Keratinocyte (primary cell): Measurements from ENCODE around the gene RASGEF1C. TPM values are rescaled to one million over a fixed set of nuclear protein-coding genes. Genes with fewer than 3 reads are reported as not detected.
A peak's percentile ranks its signal among the peaks of the same experiment; 100 is the strongest.

Experiments used
- DNase-seq: peaks from one replicate; pipeline ENCODE4 v3.0.0-alpha.2; 2011; ENCODE audit warnings: low read depth, missing footprints, low spot score
- FAIRE-seq: peaks from 2 replicates; lab custom pipeline; 2011; peaks lifted over from hg19 to GRCh38; lab: Jason Lieb, UNC
- H2AFZ ChIP-seq: 2 replicates; pipeline ENCODE4 v1.6.0; 2012; ENCODE audit warnings: low read length, control low read depth, inconsistent platforms; ENCODE audit not compliant: control insufficient read depth
- H3K27ac ChIP-seq: 2 replicates; pipeline ENCODE4 v1.5.1; 2011; ENCODE audit warnings: low read length; ENCODE audit not compliant: control insufficient read depth, insufficient read depth
- H3K27me3 ChIP-seq: 3 replicates; pipeline ENCODE4 v1.6.0; 2011; ENCODE audit warnings: low read length; ENCODE audit not compliant: control insufficient read depth, insufficient read depth; ENCODE audit errors: extremely low read depth
- H3K36me3 ChIP-seq, 2 experiments: 2 replicates in 1 of 2; 3 replicates in 1 of 2; pipeline ENCODE4 v1.5.1; 2011; ENCODE audit warnings: low read length in 2 of 2, mild to moderate bottlenecking in 1 of 2; ENCODE audit not compliant: control insufficient read depth in 2 of 2, insufficient read depth in 2 of 2; ENCODE audit errors: extremely low read depth in 1 of 2
- H3K4me1 ChIP-seq: 3 replicates; pipeline ENCODE4 v1.5.1; 2011; ENCODE audit warnings: low read length; ENCODE audit not compliant: control insufficient read depth, insufficient read depth; ENCODE audit errors: extremely low read depth
- H3K4me2 ChIP-seq: 3 replicates; pipeline ENCODE4 v1.6.0; 2011; ENCODE audit warnings: low read depth, low read length; ENCODE audit not compliant: control insufficient read depth, insufficient read depth; ENCODE audit errors: extremely low read depth
- H3K4me3 ChIP-seq, 3 experiments: fragments of 200-600 bp in 1 of 3; sonication (generic) in 1 of 3; 2 replicates in 2 of 3; 3 replicates in 1 of 3; pipeline ENCODE4 v1.5.1; 2011 to 2016; ENCODE audit warnings: low read length in 3 of 3, mild to moderate bottlenecking in 3 of 3, control low read depth in 2 of 3, inconsistent platforms in 1 of 3, low read depth in 1 of 3, mixed read lengths in 1 of 3, mixed run types in 1 of 3, moderate library complexity in 1 of 3; ENCODE audit not compliant: control insufficient read depth in 2 of 3, insufficient read depth in 2 of 3; ENCODE audit errors: extremely low read depth in 1 of 3
- H3K79me2 ChIP-seq: 2 replicates; pipeline ENCODE4 v1.6.0; 2012; ENCODE audit warnings: low read length; ENCODE audit not compliant: control insufficient read depth, insufficient read depth
- H3K9ac ChIP-seq: 3 replicates; pipeline ENCODE4 v1.6.0; 2011; ENCODE audit warnings: low read length; ENCODE audit not compliant: control insufficient read depth, insufficient read depth; ENCODE audit errors: extremely low read depth
- H3K9me1 ChIP-seq: 3 replicates; pipeline ENCODE4 v1.6.0; 2011; ENCODE audit warnings: low read length; ENCODE audit not compliant: control insufficient read depth, insufficient read depth; ENCODE audit errors: extremely low read depth
- H3K9me3 ChIP-seq: 2 replicates; pipeline ENCODE4 v1.5.1; 2012; ENCODE audit warnings: low read depth, low read length; ENCODE audit not compliant: control insufficient read depth
- H4K20me1 ChIP-seq: 3 replicates; pipeline ENCODE4 v1.6.0; 2011; ENCODE audit warnings: low read length; ENCODE audit not compliant: control insufficient read depth, insufficient read depth; ENCODE audit errors: extremely low read depth
- EZH2 ChIP-seq: IDR thresholded peaks from one replicate; pipeline ENCODE4 v1.6.1; 2012; ENCODE audit warnings: inconsistent platforms, mild to moderate bottlenecking, low read length, moderate library complexity
- dilution Hi-C: fragments of 300-500 bp; cut with MboI; formaldehyde crosslinking; loops from one replicate; pipeline ENCODE4 v1.7.0; 2020; ENCODE audit warnings: low sequenced_read_pairs; ENCODE audit not compliant: extremely low pct_ligation_motif_present
- polyA plus RNA-seq, 5 experiments: library from polyadenylated mRNA; depleted of rRNA in 3 of 5; stranded (reverse) in 3 of 5; stranded (forward) in 1 of 5; unstranded in 1 of 5; fragments of >200 nt; gene quantifications; 1 replicate in 1 of 5; 2 replicates in 3 of 5; 3 replicates in 1 of 5; pipeline versions ENCODE4 v1.2.1 to v1.2.3, GENCODE V29; 2011 to 2012; ENCODE audit warnings: missing spikeins in 2 of 5, low read depth in 1 of 5, low replicate concordance in 1 of 5
- TF ChIP-seq, protein P1 (sequence below), 3 experiments: IDR thresholded peaks in 1 of 3; conservative IDR thresholded peaks in 1 of 3; optimal IDR thresholded peaks in 1 of 3; 2 replicates in 2 of 3; 3 replicates in 1 of 3; pipeline versions ENCODE3 to v1.5.1; 2011; ENCODE audit warnings: low read length in 3 of 3, mild to moderate bottlenecking in 3 of 3, moderate library complexity in 2 of 3, control low read depth in 1 of 3, inconsistent platforms in 1 of 3; ENCODE audit not compliant: insufficient read depth in 2 of 3; ENCODE audit errors: extremely low read depth in 1 of 3

The RASGEF1C gene
- polyA plus RNA-seq, 1 donor (not counting 4 experiments of a cell fraction or from before 2014, with no cell fraction given) = not detected

DNA sequence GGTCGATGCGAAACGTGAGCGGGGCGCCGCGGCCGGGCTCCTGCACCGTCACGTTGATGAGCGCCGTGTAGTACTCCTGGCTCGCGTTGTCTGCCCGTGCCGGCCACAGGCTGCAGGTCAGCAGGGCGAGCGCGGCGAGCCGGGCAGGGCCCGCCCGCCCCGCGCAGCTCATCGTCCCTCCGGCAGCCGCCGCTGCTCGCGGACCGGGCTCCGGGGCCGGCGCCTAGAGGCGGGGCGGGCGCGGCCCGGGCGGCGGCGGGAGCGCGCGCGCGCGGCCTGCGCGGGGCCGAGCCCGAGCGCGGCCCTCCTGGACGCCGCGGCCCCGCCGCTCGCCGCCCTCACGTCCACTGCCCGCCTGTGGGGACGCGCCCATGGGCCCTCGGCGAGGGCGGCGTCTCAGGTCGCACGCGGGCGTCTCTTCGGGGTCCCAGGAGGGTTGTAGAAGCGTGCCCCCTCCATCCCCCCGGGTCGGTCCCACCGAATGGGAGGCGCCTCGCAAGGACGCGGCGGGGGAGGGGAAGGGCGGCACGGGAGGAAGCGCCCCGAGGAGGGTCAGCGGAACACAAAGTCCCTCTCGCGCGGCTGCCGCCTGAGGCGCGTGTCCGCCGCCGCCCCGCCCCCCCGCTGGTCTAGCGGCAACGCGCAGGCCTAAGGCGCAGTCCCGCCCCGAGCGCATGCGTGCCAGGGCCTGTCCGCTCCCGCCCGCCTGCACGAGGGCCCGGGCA is 137.3 kb downstream of the RASGEF1C start, which contains the start of gene RNF130:
RNF130 (minus strand) TSS at position 229 of the 725 bp plus-strand sequence; CDS start at position 172, 57 bp downstream.
- peaks cover 4% of the 10 kb centered on the region for H3K9me3 ChIP-seq
- H3K4me3 ChIP-seq = peak within 1 kb of the TSS; percentile 66 to 90 (median 81)
- peaks cover 18% of the 10 kb centered on the region for H3K4me1 ChIP-seq
- peak within 1 kb of the TSS; percentile 83 for H3K4me2 ChIP-seq
- H3K27ac ChIP-seq = peak within 1 kb of the TSS; percentile 52
- TF ChIP-seq, protein P1, sequence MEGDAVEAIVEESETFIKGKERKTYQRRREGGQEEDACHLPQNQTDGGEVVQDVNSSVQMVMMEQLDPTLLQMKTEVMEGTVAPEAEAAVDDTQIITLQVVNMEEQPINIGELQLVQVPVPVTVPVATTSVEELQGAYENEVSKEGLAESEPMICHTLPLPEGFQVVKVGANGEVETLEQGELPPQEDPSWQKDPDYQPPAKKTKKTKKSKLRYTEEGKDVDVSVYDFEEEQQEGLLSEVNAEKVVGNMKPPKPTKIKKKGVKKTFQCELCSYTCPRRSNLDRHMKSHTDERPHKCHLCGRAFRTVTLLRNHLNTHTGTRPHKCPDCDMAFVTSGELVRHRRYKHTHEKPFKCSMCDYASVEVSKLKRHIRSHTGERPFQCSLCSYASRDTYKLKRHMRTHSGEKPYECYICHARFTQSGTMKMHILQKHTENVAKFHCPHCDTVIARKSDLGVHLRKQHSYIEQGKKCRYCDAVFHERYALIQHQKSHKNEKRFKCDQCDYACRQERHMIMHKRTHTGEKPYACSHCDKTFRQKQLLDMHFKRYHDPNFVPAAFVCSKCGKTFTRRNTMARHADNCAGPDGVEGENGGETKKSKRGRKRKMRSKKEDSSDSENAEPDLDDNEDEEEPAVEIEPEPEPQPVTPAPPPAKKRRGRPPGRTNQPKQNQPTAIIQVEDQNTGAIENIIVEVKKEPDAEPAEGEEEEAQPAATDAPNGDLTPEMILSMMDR (optimal IDR thresholded peaks at IDR 0.05 in 1 of 3, IDR thresholded peaks at IDR 0.05 in 1 of 3, conservative IDR thresholded peaks at IDR 0.05 in 1 of 3; ENCODE audit: extremely low read depth in 1 of 3, insufficient read depth in 2 of 3, low read length in 3 of 3) = no peak
- no peak for TF ChIP-seq EZH2
- peak within 1 kb of the TSS; percentile 92 for H2AFZ ChIP-seq
- H3K9me1 ChIP-seq = no peaks in the 10 kb centered on the region
- FAIRE-seq = no peak
- DNase-seq = peak; percentile 21
- no peaks in the 10 kb centered on the region for H4K20me1 ChIP-seq
- peak within 1 kb of the TSS; percentile 79 for H3K9ac ChIP-seq
- H3K36me3 ChIP-seq = no peaks in the 10 kb centered on the region
- peaks cover 19% of the 10 kb centered on the region for H3K79me2 ChIP-seq
- H3K27me3 ChIP-seq = peaks cover 13% of the 10 kb centered on the region
- dilution Hi-C loops = no loop called here

DNA sequence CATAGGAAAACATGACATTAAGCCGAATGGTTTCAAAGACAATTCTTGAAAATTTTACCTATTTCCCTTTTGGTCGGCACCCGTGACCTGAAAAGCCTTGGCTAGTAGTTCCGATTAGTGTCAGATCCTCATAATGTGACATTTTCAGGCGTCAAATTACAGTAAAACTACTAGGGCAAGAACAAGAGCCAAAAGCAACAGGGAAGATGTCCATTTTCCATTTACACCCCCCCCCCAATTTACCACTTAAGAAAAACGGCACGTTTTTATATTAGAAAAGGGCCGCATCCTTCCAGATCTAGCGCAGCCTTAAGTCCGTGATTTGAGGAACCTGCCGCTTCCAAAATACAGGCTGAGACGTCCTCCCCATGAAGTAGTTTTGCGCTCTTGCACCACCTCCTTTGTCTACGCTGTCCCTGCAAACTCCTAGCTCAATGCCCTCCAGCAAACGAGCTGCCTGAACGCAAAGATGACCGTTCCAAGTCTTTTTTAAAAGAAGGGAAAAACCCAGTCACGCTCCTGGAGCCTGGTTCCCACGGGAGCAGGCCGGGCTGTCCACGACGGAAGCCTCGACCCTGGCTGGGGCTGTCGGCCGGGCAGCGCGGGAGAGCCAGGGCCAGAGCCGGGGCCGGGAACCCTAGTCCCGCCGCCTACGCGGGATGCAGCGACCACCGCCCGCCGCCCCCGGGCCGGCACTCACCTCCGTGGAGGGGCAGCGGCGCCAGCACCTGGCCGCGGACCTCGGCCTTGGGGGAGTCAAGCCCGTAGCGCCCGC is 138.1 kb downstream of the RASGEF1C start:
- Histone ChIP-seq H3K4me1 (peaks cover 18% of the 10 kb centered on the region), H3K9ac (peak overlapping the region; percentile 79), H3K4me3 (peak overlapping the region; percentile 66 to 90 (median 81)), H3K36me3 (no peaks in the 10 kb centered on the region), H3K27ac (peak overlapping the region; percentile 43), H4K20me1 (no peaks in the 10 kb centered on the region), H2AFZ (peak overlapping the region; percentile 92), H3K9me3 (peaks cover 4% of the 10 kb centered on the region), H3K79me2 (peaks cover 19% of the 10 kb centered on the region), H3K9me1 (no peaks in the 10 kb centered on the region), H3K4me2 (peak overlapping the region; percentile 83), H3K27me3 (peaks cover 13% of the 10 kb centered on the region)
- TF ChIP-seq EZH2 = no peak
- TF ChIP-seq, protein P1 (optimal IDR thresholded peaks at IDR 0.05 in 1 of 3, IDR thresholded peaks at IDR 0.05 in 1 of 3, conservative IDR thresholded peaks at IDR 0.05 in 1 of 3; ENCODE audit: extremely low read depth in 1 of 3, insufficient read depth in 2 of 3, low read length in 3 of 3) = no peak
- dilution Hi-C loops = no loop called here
- no peak for DNase-seq
- no peak for FAIRE-seq
